HG03439 (cell line): ENCODE measurements around the gene DNAH10.

Experiments used
- ATAC-seq: cut with Tn5 transposase; IDR thresholded peaks from one replicate; pipeline ENCODE4 v1.9.1; 2021; ENCODE audit warnings: mild to moderate bottlenecking, moderate library complexity; ENCODE audit not compliant: unreplicated experiment

Gene DNAH10

GRCh38 chr12:123834845-123835244 lies 72.7 kb downstream of the DNAH10 start:
- ATAC-seq: no peak

GRCh38 chr12:123836292-123836691 lies 74.2 kb downstream of the DNAH10 start:
- ATAC-seq: no peak

- no peak for ATAC-seq
These were observed 77.7 kb downstream of the DNAH10 start for GRCh38 chr12:123839826-123840225.

- ATAC-seq: no peak
These were observed 78.8 kb downstream of the DNAH10 start for GRCh38 chr12:123840765-123841425.

- no peak for ATAC-seq
These were observed 82.0 kb downstream of the DNAH10 start for GRCh38 chr12:123843912-123844748.

- no peak for ATAC-seq
These were observed 83.8 kb downstream of the DNAH10 start for GRCh38 chr12:123845881-123846280.

GRCh38 chr12:123846340-123846739 lies 84.2 kb downstream of the DNAH10 start:
- ATAC-seq: no peak

- no peak for ATAC-seq
These were observed 84.9 kb downstream of the DNAH10 start for GRCh38 chr12:123847019-123847418.

- ATAC-seq: no peak
These were observed 85.8 kb downstream of the DNAH10 start for GRCh38 chr12:123847876-123848275.

- no peak for ATAC-seq
These were observed 87.4 kb downstream of the DNAH10 start for GRCh38 chr12:123849517-123849916.

- ATAC-seq: no peak
These were observed 88.4 kb downstream of the DNAH10 start for GRCh38 chr12:123850246-123851134.

- ATAC-seq: no peak
These were observed 91.4 kb downstream of the DNAH10 start for GRCh38 chr12:123853396-123854070.

- ATAC-seq: no peak
These were observed 92.1 kb downstream of the DNAH10 start for GRCh38 chr12:123854232-123854631.

GRCh38 chr12:123854918-123855317 lies 92.8 kb downstream of the DNAH10 start:
- ATAC-seq: no peak

- ATAC-seq: no peak
These were observed 94.6 kb downstream of the DNAH10 start for GRCh38 chr12:123856681-123857080.

GRCh38 chr12:123858176-123858575 lies 96.1 kb downstream of the DNAH10 start:
- ATAC-seq: no peak

GRCh38 chr12:123859035-123859434 lies 96.9 kb downstream of the DNAH10 start:
- ATAC-seq: no peak

GRCh38 chr12:123860377-123860776 lies 98.3 kb downstream of the DNAH10 start:
- no peak for ATAC-seq

- ATAC-seq: no peak
These were observed 99.3 kb downstream of the DNAH10 start for GRCh38 chr12:123861392-123861791.

- no peak for ATAC-seq
These were observed 105.0 kb downstream of the DNAH10 start for GRCh38 chr12:123867141-123867540.

GRCh38 chr12:123868791-123869190 lies 106.7 kb downstream of the DNAH10 start:
- ATAC-seq: no peak
